Measurements from ENCODE around the gene CNOT4. TPM values are rescaled to one million over a fixed set of nuclear protein-coding genes. Genes with fewer than 3 reads are reported as not detected.

CNOT4 gene
- total RNA-seq, 1 experiment from 2014 or later = 9.7 TPM

DNA sequence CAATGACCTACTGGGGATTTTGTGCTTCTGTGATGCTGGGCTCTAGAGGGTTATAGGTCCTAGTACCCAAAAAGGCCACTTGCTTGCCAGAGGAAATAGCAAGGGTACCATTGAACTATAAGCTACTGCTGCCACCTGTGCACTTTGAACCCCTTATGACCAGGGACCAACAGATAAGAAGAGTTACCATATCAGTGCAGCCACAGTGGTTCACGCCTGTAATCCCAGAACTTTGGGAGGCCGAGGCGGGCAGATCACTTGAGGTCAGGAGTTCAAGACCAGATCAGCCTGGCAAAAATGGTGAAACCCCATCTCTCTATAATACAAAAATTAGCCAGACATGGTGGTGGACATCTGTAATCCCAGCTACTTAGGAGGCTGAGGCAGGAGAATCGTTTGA, 15.5 kb upstream of the CNOT4 start:
- Histone ChIP-seq H2AFZ (ENCODE audit: low read length) (no peak overlapping the region), H3K9me3 (ENCODE audit: low read length) (no peaks in the 10 kb centered on the region), H3K9me2 (replicated peaks; ENCODE audit: low read length) (no peaks in the 10 kb centered on the region), H3K27me3 (ENCODE audit: low read length) (no peaks in the 10 kb centered on the region), H3K27ac (ENCODE audit: low read length) (no peak overlapping the region), H3K4me3 (ENCODE audit: low read length) (no peak overlapping the region), H3K4me1 (ENCODE audit: insufficient read depth, low read length) (no peaks in the 10 kb centered on the region), H3K9ac (ENCODE audit: low read length) (no peak overlapping the region), H3K79me2 (ENCODE audit: low read length) (no peaks in the 10 kb centered on the region), H4K20me1 (ENCODE audit: low read length) (no peaks in the 10 kb centered on the region), H3F3A (ENCODE audit: low read length, unreplicated experiment) (no peaks in the 10 kb centered on the region), H3K4me2 (ENCODE audit: low read length) (no peak overlapping the region), H3K36me3 (ENCODE audit: low read depth, low read length) (no peaks in the 10 kb centered on the region)
- intact Hi-C loops (cut with micrococcal nuclease) = no loop called here
- CTCF ChIA-PET = no interaction called here
- BruUV-seq (replicated peaks) = no TSS peak
- TF ChIP-seq EZH2 (IDR thresholded peaks at IDR 0.05; ENCODE audit: low read length, unreplicated experiment) (no peak), EZH2phosphoT487 (IDR thresholded peaks at IDR 0.05; ENCODE audit: borderline replicate concordance, low read length) (no peak)
- TF ChIP-seq, protein P1, sequence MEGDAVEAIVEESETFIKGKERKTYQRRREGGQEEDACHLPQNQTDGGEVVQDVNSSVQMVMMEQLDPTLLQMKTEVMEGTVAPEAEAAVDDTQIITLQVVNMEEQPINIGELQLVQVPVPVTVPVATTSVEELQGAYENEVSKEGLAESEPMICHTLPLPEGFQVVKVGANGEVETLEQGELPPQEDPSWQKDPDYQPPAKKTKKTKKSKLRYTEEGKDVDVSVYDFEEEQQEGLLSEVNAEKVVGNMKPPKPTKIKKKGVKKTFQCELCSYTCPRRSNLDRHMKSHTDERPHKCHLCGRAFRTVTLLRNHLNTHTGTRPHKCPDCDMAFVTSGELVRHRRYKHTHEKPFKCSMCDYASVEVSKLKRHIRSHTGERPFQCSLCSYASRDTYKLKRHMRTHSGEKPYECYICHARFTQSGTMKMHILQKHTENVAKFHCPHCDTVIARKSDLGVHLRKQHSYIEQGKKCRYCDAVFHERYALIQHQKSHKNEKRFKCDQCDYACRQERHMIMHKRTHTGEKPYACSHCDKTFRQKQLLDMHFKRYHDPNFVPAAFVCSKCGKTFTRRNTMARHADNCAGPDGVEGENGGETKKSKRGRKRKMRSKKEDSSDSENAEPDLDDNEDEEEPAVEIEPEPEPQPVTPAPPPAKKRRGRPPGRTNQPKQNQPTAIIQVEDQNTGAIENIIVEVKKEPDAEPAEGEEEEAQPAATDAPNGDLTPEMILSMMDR (conservative IDR thresholded peaks at IDR 0.05; ENCODE audit: low read depth, low read length) = no peak
- POLR2A ChIA-PET (ENCODE audit: unreplicated experiment) = no interaction called here
- DNase-seq = no peak
- no peak for ATAC-seq

DNA sequence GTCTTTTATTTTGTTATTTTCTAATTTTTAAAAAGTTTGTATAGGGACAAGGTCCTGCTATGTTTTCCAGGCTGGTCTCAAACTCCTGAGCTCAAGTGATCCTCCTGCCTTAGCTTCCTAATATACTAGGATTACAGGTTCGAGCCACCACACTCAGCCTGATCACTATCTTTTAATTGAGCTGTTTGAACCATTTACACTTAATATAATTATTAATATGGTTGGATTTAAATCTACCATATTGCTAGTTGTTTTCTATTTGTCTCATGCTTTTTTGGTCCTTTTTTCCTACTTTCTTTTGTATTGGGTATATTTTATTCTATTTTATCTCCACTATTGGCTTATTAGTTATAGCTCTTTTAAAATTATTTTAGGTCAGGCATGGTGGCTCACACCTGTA, 13.2 kb upstream of the CNOT4 start:
- H3K4me1 ChIP-seq (ENCODE audit: insufficient read depth, low read length) = no peaks in the 10 kb centered on the region
- no peak overlapping the region for H3K27ac ChIP-seq (ENCODE audit: low read length)
- no peak overlapping the region for H2AFZ ChIP-seq (ENCODE audit: low read length)
- no peaks in the 10 kb centered on the region for H3F3A ChIP-seq (ENCODE audit: low read length, unreplicated experiment)
- BruUV-seq (replicated peaks) = no TSS peak
- H3K9ac ChIP-seq (ENCODE audit: low read length) = no peak overlapping the region
- DNase-seq = no peak
- no peaks in the 10 kb centered on the region for H3K27me3 ChIP-seq (ENCODE audit: low read length)
- no peaks in the 10 kb centered on the region for H3K9me3 ChIP-seq (ENCODE audit: low read length)
- TF ChIP-seq, protein P1 (conservative IDR thresholded peaks at IDR 0.05; ENCODE audit: low read depth, low read length) = no peak
- no peak for TF ChIP-seq EZH2phosphoT487 (IDR thresholded peaks at IDR 0.05; ENCODE audit: borderline replicate concordance, low read length)
- TF ChIP-seq EZH2 (IDR thresholded peaks at IDR 0.05; ENCODE audit: low read length, unreplicated experiment) = no peak
- no peaks in the 10 kb centered on the region for H3K9me2 ChIP-seq (replicated peaks; ENCODE audit: low read length)
- no peak overlapping the region for H3K4me3 ChIP-seq (ENCODE audit: low read length)
- POLR2A ChIA-PET (ENCODE audit: unreplicated experiment) = no interaction called here
- CTCF ChIA-PET = no interaction called here
- no peaks in the 10 kb centered on the region for H4K20me1 ChIP-seq (ENCODE audit: low read length)
- H3K79me2 ChIP-seq (ENCODE audit: low read length) = no peaks in the 10 kb centered on the region
- no peaks in the 10 kb centered on the region for H3K36me3 ChIP-seq (ENCODE audit: low read depth, low read length)
- no peak overlapping the region for H3K4me2 ChIP-seq (ENCODE audit: low read length)
- ATAC-seq = no peak
- intact Hi-C loops (cut with micrococcal nuclease) = no loop called here

DNA sequence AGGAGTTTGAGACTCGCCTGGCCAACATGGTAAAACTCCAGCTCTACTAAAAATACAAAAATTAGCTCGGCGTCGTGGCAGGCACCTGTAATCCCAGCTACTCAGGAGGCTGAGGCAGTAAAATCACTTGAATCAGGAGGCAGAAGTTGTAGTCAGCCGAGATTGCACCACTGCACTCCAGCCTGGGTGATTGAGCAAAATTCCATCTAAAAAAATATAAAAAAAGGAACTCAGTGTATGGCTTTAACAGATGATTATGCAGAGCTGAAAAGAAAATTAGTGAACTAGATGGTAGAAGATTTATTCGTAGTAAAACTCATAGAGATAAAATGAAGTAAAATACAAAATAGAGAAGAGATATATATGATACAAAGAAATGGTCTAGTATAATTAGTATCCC, 12.6 kb upstream of the CNOT4 start:
- ChIA-PET CTCF (no interaction called here), POLR2A (ENCODE audit: unreplicated experiment) (no interaction called here)
- no peak for ATAC-seq
- Histone ChIP-seq H3K9me2 (replicated peaks; ENCODE audit: low read length) (no peaks in the 10 kb centered on the region), H3K9me3 (ENCODE audit: low read length) (no peaks in the 10 kb centered on the region), H3K27ac (ENCODE audit: low read length) (no peak overlapping the region), H3K4me1 (ENCODE audit: insufficient read depth, low read length) (no peaks in the 10 kb centered on the region), H3K4me3 (ENCODE audit: low read length) (no peak overlapping the region), H3K79me2 (ENCODE audit: low read length) (no peaks in the 10 kb centered on the region), H3K4me2 (ENCODE audit: low read length) (no peak overlapping the region), H3F3A (ENCODE audit: low read length, unreplicated experiment) (no peaks in the 10 kb centered on the region), H3K36me3 (ENCODE audit: low read depth, low read length) (no peaks in the 10 kb centered on the region), H2AFZ (ENCODE audit: low read length) (no peak overlapping the region), H3K9ac (ENCODE audit: low read length) (no peak overlapping the region), H3K27me3 (ENCODE audit: low read length) (no peaks in the 10 kb centered on the region), H4K20me1 (ENCODE audit: low read length) (no peaks in the 10 kb centered on the region)
- BruUV-seq (replicated peaks) = no TSS peak
- no peak for DNase-seq
- no peak for TF ChIP-seq EZH2phosphoT487 (IDR thresholded peaks at IDR 0.05; ENCODE audit: borderline replicate concordance, low read length)
- TF ChIP-seq EZH2 (IDR thresholded peaks at IDR 0.05; ENCODE audit: low read length, unreplicated experiment) = no peak
- TF ChIP-seq, protein P1 (conservative IDR thresholded peaks at IDR 0.05; ENCODE audit: low read depth, low read length) = no peak
- intact Hi-C loops (cut with micrococcal nuclease) = no loop called here
